Kidney epithelial cell (primary cell): Measurements from ENCODE around the gene PRPH. TPM values are rescaled to one million over a fixed set of nuclear protein-coding genes. Genes with fewer than 3 reads are reported as not detected.

Source experiments
- DNase-seq: peaks from one replicate; pipeline ENCODE4 v3.0.0-alpha.2; 2010; ENCODE audit warnings: low read depth
- H3K27me3 ChIP-seq: 2 replicates; pipeline ENCODE4 v1.6.0; 2011; ENCODE audit warnings: low read length; ENCODE audit not compliant: control insufficient read depth, insufficient read depth
- H3K36me3 ChIP-seq: 2 replicates; pipeline ENCODE4 v1.5.1; 2011; ENCODE audit warnings: low read length; ENCODE audit not compliant: control insufficient read depth, insufficient read depth
- H3K4me3 ChIP-seq: 2 replicates; pipeline ENCODE4 v1.5.1; 2011; ENCODE audit warnings: low read depth, mild to moderate bottlenecking, control low read depth, low read length
- CTCF ChIP-seq: IDR thresholded peaks from 2 replicates; pipeline ENCODE4 v1.5.1; 2011; ENCODE audit warnings: mild to moderate bottlenecking, moderate library complexity, low read length, control low read depth, inconsistent platforms; ENCODE audit not compliant: insufficient read depth, poor library complexity, severe bottlenecking
- total RNA-seq: library from RNA; depleted of rRNA; stranded (reverse); fragments of >200 nt; gene quantifications from 2 replicates; pipeline ENCODE4 v1.2.3, GENCODE V29; 2015

Gene PRPH
- total RNA-seq, 1 donor from 2014 or later = 0.21 TPM

GRCh38 chr12:49335118-49335954 lies 40.4 kb downstream of the PRPH start:
- Histone ChIP-seq H3K36me3 (no peaks in the 10 kb centered on the region), H3K27me3 (peaks cover 73% of the 10 kb centered on the region)

GRCh38 chr12:49335955-49336644 lies 41.2 kb downstream of the PRPH start:
- Histone ChIP-seq H3K4me3 (no peak overlapping the region), H3K36me3 (no peaks in the 10 kb centered on the region), H3K27me3 (peaks cover 79% of the 10 kb centered on the region)
- TF ChIP-seq CTCF = no peak
- no peak for DNase-seq

More at GRCh38 chr12:49335118-49335954, 40.4 kb downstream of the PRPH start:
- TF ChIP-seq CTCF = no peak
- H3K4me3 ChIP-seq = no peak overlapping the region
- DNase-seq = no peak

- no peak for DNase-seq
- peaks cover 88% of the 10 kb centered on the region for H3K27me3 ChIP-seq
- peak within 1 kb of the TSS; percentile 20 for H3K4me3 ChIP-seq
- H3K36me3 ChIP-seq = no peaks in the 10 kb centered on the region
- peak; percentile 98 for TF ChIP-seq CTCF
Measured at GRCh38 chr12:49336645-49337584, 42.0 kb downstream of the PRPH start, which contains the start of gene C1QL4. TSS of gene C1QL4 (minus strand) at chr12:49337188. CDS start at chr12:49336477, 711 bp downstream.

GRCh38 chr12:49338830-49339463 lies 44.0 kb downstream of the PRPH start:
- Histone ChIP-seq H3K36me3 (no peaks in the 10 kb centered on the region), H3K4me3 (no peak overlapping the region), H3K27me3 (peaks cover 95% of the 10 kb centered on the region)
- TF ChIP-seq CTCF = no peak
- no peak for DNase-seq

- Histone ChIP-seq H3K4me3 (no peak overlapping the region), H3K27me3 (peaks cover 94% of the 10 kb centered on the region), H3K36me3 (no peaks in the 10 kb centered on the region)
- no peak for DNase-seq
- no peak for TF ChIP-seq CTCF
Measured at GRCh38 chr12:49339464-49339861, 44.5 kb downstream of the PRPH start.
